IMR-90 (cell line): ENCODE data around the gene FAM161A. TPM values are rescaled to one million over a fixed set of nuclear protein-coding genes. Genes with fewer than 3 reads are reported as not detected.
"Not testable (repeated sequence)": the region's sequence is repeated elsewhere in the genome, so short reads cannot be mapped to it uniquely, and the experiment has no call there.

ENCODE experiments used
- ATAC-seq: fragments of 200-7000 bp; cut with Tn5 transposase; 2 replicates; pipeline ENCODE4 v1.9.1; 2020; ENCODE audit warnings: low read depth, mild to moderate bottlenecking, moderate library complexity
- BruUV-seq: library from RNA; stranded (reverse); fragments of 400-500 nt; replicated peaks from 2 replicates; lab custom pipeline; 2021; lab: Mats Ljungman, UMichigan
- CTCF ChIA-PET: fragments of 300-600 bp; formaldehyde crosslinking; extraction: SDS; loops from one replicate; lab custom pipeline; 2021; ENCODE audit warnings: antibody characterized with exemption; lab: Yijun Ruan, JAX
- POLR2A ChIA-PET: fragments of 300-600 bp; sonication (Branson Sonifier 250); formaldehyde crosslinking; loops from one replicate; lab custom pipeline; 2022; ENCODE audit warnings: antibody characterized with exemption; ENCODE audit not compliant: unreplicated experiment; lab: Charles Lee
- DNase-seq: peaks from one replicate; pipeline ENCODE4 v3.0.0; 2013
- H2AFZ ChIP-seq: replicated peaks from 2 replicates; pipeline ENCODE3; 2013; ENCODE audit warnings: low read length, mild to moderate bottlenecking; ENCODE audit not compliant: poor library complexity
- H2AK5ac ChIP-seq: 2 replicates; pipeline ENCODE4 v1.6.1; 2013; ENCODE audit warnings: low read depth, low read length, inconsistent platforms
- H2AK9ac ChIP-seq: replicated peaks from 2 replicates; pipeline ENCODE3; 2013; ENCODE audit warnings: mild to moderate bottlenecking, low read depth, low read length, moderate library complexity; ENCODE audit not compliant: poor library complexity
- H2BK120ac ChIP-seq: 2 replicates; pipeline ENCODE4 v1.6.1; 2013; ENCODE audit warnings: low read depth, low read length, inconsistent platforms
- H2BK15ac ChIP-seq: 3 replicates; pipeline ENCODE4 v1.6.1; 2013; ENCODE audit warnings: low read depth, low read length, inconsistent platforms
- H2BK20ac ChIP-seq: 2 replicates; pipeline ENCODE4 v1.6.1; 2013; ENCODE audit warnings: low read depth, mild to moderate bottlenecking, inconsistent platforms, low read length, moderate library complexity
- H2BK5ac ChIP-seq: 2 replicates; pipeline ENCODE4 v1.6.1; 2013; ENCODE audit warnings: mild to moderate bottlenecking, low read depth, low read length, inconsistent platforms; ENCODE audit not compliant: poor library complexity, severe bottlenecking
- H3K14ac ChIP-seq: replicated peaks from 2 replicates; pipeline ENCODE4 v1.6.1; 2013; ENCODE audit warnings: low read depth, low read length, inconsistent platforms
- H3K18ac ChIP-seq: 2 replicates; pipeline ENCODE4 v1.6.1; 2013; ENCODE audit warnings: low read depth, low read length, control low read depth
- H3K23ac ChIP-seq: 2 replicates; pipeline ENCODE4 v1.6.1; 2013; ENCODE audit warnings: low read depth, low read length, inconsistent platforms
- H3K27ac ChIP-seq: 2 replicates; pipeline ENCODE4 v1.5.1; 2013; ENCODE audit warnings: mild to moderate bottlenecking, control low read depth, low read length; ENCODE audit not compliant: insufficient read depth
- H3K27me3 ChIP-seq: 2 replicates; pipeline ENCODE4 v1.6.1; 2013; ENCODE audit warnings: low read length; ENCODE audit not compliant: control insufficient read depth, insufficient read depth
- H3K36me3 ChIP-seq: 2 replicates; pipeline ENCODE4 v1.6.1; 2013; ENCODE audit warnings: low read length, mixed read lengths; ENCODE audit not compliant: control insufficient read depth, insufficient read depth
- H3K4ac ChIP-seq: 2 replicates; pipeline ENCODE4 v1.6.1; 2013; ENCODE audit warnings: low read depth, low read length, inconsistent platforms
- H3K4me1 ChIP-seq: 2 replicates; pipeline ENCODE4 v1.6.1; 2013; ENCODE audit warnings: low read length, mixed read lengths; ENCODE audit not compliant: control insufficient read depth, insufficient read depth
- H3K4me2 ChIP-seq: 2 replicates; pipeline ENCODE4 v1.6.1; 2013; ENCODE audit warnings: low read depth, mild to moderate bottlenecking, control low read depth, low read length, moderate library complexity
- H3K4me3 ChIP-seq: 2 replicates; pipeline ENCODE4 v1.5.1; 2013; ENCODE audit warnings: low read depth, mild to moderate bottlenecking, control low read depth, low read length, moderate library complexity; ENCODE audit not compliant: insufficient read depth
- H3K56ac ChIP-seq: 2 replicates; pipeline ENCODE4 v1.6.1; 2013; ENCODE audit warnings: low read length, inconsistent platforms; ENCODE audit not compliant: insufficient read depth; ENCODE audit errors: extremely low read depth
- H3K79me1 ChIP-seq, 2 experiments: 2 replicates each; pipeline ENCODE4 v1.6.1; 2013; ENCODE audit warnings: low read length in 2 of 2, inconsistent platforms in 1 of 2, low read depth in 1 of 2
- H3K9ac ChIP-seq: 2 replicates; pipeline ENCODE4 v1.6.1; 2013; ENCODE audit warnings: low read depth, low read length, control low read depth
- H3K9me1 ChIP-seq: 2 replicates; pipeline ENCODE4 v1.6.1; 2013; ENCODE audit warnings: low read length, inconsistent platforms; ENCODE audit not compliant: insufficient read depth
- H3K9me3 ChIP-seq: 2 replicates; pipeline ENCODE4 v1.6.1; 2013; ENCODE audit warnings: low read length; ENCODE audit not compliant: control insufficient read depth, insufficient read depth
- H4K20me1 ChIP-seq: 2 replicates; pipeline ENCODE4 v1.6.1; 2013; ENCODE audit warnings: low read length, inconsistent platforms; ENCODE audit not compliant: insufficient read depth
- H4K5ac ChIP-seq: 2 replicates; pipeline ENCODE4 v1.6.1; 2013; ENCODE audit warnings: mild to moderate bottlenecking, low read depth, low read length, control low read depth
- H4K8ac ChIP-seq, 2 experiments: 2 replicates each; pipeline ENCODE4 v1.6.1; 2013; ENCODE audit warnings: low read depth in 2 of 2, low read length in 2 of 2, control low read depth in 1 of 2, inconsistent platforms in 1 of 2
- H4K91ac ChIP-seq: 2 replicates; pipeline ENCODE4 v1.6.1; 2013; ENCODE audit warnings: low read depth, low read length, inconsistent platforms; ENCODE audit not compliant: insufficient read depth
- WGBS, 2 experiments: methylation state at CpG; one replicate each; pipeline versions ENCODE4 v1.1.5 to v1.1.7; 2013; ENCODE audit warnings: missing lambda C conversion rate in 2 of 2; ENCODE audit not compliant: insufficient read length in 1 of 2; ENCODE audit errors: extremely low coverage in 2 of 2; 5-methylcytosine and 5-hydroxymethylcytosine counted together
- dilution Hi-C: fragments of 300-500 bp; cut with HindIII; formaldehyde crosslinking; loops from one replicate; pipeline ENCODE4 v1.14.3; 2018; ENCODE audit warnings: low sequenced_read_pairs; ENCODE audit not compliant: unreplicated experiment
- in situ Hi-C: fragments of 300-500 bp; cut with MboI; formaldehyde crosslinking; loops from 3 replicates; pipeline ENCODE4 v1.14.3; 2019; ENCODE audit warnings: low sequenced_read_pairs, inconsistent platforms, mixed read lengths
- intact Hi-C: fragments of 100-400 bp; cut with micrococcal nuclease; formaldehyde crosslinking; loops from 2 replicates; pipeline ENCODE4 v1.10.0; 2022
- polyA plus RNA-seq, 3 experiments: library from polyadenylated mRNA; depleted of rRNA; stranded (reverse); fragments of >200 nt; gene quantifications; 2 replicates each; pipeline ENCODE4 v1.2.3, GENCODE V29; 2012; ENCODE audit warnings: low replicate concordance in 1 of 3
- total RNA-seq: library from RNA; depleted of rRNA; stranded (reverse); fragments of >200 nt; gene quantifications from 2 replicates; pipeline ENCODE4 v1.2.3, GENCODE V29; 2012

The FAM161A gene
- total and polyA plus RNA-seq, 2 of the 4 experiments (the other 2 are of a cell fraction): 0.80 to 1.3 TPM

DNA sequence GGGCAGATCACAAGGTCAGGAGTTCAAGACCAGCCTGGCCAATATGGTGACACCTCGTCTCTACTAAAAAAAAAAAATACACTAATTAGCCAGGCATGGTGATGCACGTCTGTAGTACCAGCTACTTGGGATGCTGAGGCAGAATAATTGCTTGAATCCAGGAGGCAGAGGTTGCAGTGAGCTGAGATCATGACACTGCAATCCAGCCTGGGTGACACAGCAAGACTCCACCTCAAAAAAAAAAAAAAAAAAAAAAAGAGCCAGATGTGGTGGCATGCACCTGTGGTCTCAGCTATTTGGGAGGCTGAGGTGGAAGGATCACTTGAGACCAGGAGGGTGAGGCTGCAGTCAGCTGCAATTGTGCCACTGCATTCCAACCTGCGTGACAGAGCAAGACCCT, 40.5 kb downstream of the FAM161A start:
- H3K9me3 ChIP-seq, DNase-seq, H2AFZ ChIP-seq, H3K4ac ChIP-seq, H2AK9ac ChIP-seq, H4K8ac ChIP-seq, H2BK5ac ChIP-seq, H4K20me1 ChIP-seq, H3K9ac ChIP-seq, H3K14ac ChIP-seq, ATAC-seq, CTCF ChIA-PET, in situ Hi-C loops, intact Hi-C loops, H3K4me3 ChIP-seq, H3K23ac ChIP-seq, POLR2A ChIA-PET, BruUV-seq, H3K9me1 ChIP-seq, H4K91ac ChIP-seq, H2AK5ac ChIP-seq, H3K79me1 ChIP-seq, H2BK15ac ChIP-seq, H3K18ac ChIP-seq, H3K4me2 ChIP-seq, H2BK120ac ChIP-seq, H2BK20ac ChIP-seq, H4K5ac ChIP-seq, H3K27ac ChIP-seq, H3K36me3 ChIP-seq, dilution Hi-C loops, H3K4me1 ChIP-seq, H3K56ac ChIP-seq: not testable (repeated sequence)
- H3K27me3 ChIP-seq: peaks cover 14% of the 10 kb centered on the region
- no CpG with 5 or more reads among the region's 3 CpGs for WGBS, 2 experiments
